Smooth muscle cell of the brain vasculature (primary cell): ENCODE results near the gene GNB1L.

Experiments used
- DNase-seq: peaks from one replicate; pipeline ENCODE4 v3.0.0-alpha.2; 2012; ENCODE audit warnings: low read depth, low spot score

Gene GNB1L

DNA sequence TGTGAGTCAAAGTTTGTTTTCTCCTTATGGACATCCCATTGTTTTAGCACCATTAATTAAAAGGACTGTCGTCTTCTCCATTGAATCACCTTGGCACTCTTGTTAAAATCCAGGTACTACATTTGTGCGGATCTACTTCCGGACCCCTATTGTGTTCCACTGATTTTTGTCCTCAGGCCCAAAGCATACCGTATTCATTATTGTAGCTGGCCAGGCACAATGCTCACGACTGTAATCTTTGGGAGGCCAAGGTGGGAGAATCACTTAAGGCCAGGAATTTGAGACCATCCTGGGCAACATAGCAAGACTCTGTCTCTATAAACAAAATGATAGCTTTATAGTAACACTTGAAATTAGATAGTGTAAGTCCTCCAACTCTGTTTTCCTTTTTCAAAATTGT, 8.9 kb upstream of the GNB1L start:
- DNase-seq = no peak

DNA sequence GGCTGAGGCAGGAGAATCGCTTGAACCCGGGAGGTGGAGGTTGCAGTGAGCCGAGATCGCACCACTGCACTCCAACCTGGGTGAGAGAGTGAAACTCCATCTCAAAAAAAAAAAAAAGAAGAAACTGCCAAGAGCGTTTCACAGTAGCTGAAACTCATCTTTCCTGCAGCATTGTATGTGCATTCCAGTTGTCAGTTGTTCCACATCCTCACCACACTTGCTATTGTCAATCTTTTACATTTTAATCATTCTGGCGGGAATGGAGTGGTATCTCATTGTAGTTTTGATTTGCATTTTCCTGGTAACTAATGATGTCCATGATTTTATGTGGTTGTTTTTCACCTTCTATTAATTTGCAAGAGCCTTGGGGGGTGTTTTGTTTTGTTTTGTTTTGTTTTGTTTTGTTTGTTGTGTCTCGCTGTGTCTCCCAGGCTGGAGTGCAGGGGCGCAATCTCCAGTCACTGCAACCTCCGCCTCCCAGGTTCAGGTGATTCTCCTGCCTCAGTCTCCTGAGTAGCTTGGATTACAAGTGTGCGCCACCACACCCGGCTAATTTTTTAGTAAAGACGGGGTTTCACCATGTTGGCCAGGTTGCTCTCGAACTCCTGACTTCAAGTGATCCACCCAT, 8.1 kb upstream of the GNB1L start:
- DNase-seq = no peak

DNA sequence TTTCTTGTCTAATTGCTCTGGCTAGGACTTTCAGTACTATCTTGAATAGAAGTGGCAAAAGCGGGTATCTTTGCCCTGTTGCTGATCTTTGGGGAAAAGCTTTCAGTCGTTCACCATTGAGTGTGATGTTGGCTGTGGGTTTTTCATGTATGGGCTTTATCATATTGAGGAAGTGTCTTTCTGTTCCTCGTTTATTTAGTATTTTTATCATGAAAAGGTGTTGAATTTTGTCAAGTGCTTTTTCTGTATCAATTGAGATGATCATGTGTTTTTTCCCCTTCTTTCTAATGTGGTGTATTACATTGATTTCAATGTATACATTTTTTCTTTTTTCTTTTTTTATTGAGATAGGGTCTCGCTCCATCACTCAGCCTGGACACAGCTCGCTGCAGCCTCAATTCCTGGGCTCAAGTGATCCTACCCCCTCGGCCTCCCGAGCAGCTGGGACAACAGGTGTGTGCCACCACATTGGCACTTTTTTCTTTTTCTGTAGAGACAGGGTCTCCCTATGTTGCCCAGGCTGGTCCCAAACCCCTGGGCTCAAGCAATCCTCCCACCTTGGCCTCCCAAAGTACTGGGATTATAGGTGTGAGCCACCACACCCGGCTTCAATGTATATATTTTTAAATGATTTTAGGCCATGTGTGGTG, 5.3 kb upstream of the GNB1L start:
- no peak for DNase-seq

- DNase-seq = no peak
Observed at GRCh38 chr22:19857382-19857781, 2.7 kb upstream of the GNB1L start.

DNA sequence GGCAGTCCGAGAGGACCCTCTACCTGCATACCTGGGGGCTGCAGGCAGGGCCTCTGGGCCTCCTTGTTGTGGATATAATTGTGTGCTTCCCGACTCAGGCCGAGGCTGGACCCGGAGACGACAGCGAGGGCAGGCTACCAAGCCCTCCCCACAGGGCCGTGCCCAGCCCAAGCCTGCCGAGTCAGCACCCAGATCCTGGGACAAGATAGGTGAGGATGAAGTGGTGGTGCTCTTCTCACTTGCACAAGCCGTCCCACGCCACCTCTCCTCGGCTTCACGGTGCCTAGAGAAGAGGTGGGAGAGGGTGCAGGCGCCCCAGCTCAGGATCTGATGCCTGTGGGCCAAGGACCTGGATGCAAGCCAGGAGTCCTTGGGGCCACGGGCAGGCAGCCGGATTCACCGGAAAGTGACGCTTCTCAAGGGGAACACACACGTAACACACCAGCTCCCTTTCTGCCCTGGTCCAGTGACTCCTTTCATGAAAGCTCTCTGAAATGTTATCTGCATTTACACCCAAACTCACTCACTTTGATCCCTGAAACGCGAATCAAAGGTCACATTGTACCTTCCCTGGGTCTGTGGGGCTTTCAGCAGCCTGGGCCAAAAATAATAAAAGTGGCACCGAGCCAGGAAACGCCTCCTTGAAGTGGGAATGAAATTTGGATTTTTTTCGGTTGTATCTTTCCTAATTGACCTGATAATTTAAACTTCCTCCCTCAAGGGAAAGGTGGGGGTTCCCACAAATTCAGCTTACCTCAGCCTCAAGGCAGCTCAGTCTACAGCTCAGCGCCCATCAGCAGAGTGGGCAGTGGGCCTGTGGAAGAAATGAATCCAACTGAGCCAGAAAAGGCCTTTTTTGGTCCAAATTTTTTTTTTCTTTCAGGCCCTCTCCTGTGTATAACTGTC, 1.1 kb upstream of the GNB1L start:
- no peak for DNase-seq

DNA sequence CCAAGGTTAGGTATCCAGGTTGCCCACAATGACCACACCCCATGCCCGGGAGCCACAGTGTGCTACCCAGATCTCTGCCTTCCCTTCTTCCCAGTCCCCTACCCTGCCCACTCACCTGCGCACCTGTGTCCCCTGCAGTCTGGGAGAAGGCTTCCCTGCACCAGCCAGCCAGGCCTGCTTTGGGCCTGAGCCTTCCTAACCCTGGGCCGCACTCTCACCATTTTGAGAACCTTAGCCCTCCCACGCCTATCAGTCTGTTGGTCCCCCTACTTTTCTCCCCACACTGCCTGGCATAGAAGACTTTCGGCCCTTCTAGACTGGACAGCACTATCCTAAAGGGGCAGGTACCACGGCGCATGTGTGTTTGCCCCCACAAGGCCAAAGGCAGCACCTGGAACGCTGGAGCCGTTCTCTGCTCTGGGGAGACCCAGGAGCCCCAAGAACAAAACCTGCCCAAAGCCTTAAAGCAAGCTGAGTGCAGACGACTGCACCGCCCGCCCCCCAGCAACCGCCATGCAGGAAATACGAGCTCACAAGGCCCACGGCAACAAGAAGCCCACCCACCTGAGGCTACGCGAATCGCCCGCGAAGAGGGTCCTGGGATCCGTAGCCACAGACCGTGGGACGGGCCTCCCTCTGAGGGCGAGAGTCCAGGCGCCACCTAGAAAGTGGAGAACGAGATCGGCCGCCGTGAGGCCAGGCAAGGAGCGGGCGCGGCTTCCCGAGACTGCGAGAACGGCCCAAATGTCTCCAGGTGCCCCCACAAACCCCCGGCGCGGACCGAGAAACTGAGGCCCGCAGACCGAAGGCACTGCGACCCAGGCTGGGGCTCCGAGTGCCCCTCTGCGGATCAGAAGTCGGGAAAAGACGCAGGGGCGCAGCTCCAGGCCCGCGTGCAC, 546 bp downstream of the GNB1L start:
- no peak for DNase-seq

GRCh38 chr22:19853058-19853878, 1.4 kb downstream of the GNB1L start:
- no peak for DNase-seq

GRCh38 chr22:19852177-19852781, 2.4 kb downstream of the GNB1L start:
- DNase-seq = no peak

DNA sequence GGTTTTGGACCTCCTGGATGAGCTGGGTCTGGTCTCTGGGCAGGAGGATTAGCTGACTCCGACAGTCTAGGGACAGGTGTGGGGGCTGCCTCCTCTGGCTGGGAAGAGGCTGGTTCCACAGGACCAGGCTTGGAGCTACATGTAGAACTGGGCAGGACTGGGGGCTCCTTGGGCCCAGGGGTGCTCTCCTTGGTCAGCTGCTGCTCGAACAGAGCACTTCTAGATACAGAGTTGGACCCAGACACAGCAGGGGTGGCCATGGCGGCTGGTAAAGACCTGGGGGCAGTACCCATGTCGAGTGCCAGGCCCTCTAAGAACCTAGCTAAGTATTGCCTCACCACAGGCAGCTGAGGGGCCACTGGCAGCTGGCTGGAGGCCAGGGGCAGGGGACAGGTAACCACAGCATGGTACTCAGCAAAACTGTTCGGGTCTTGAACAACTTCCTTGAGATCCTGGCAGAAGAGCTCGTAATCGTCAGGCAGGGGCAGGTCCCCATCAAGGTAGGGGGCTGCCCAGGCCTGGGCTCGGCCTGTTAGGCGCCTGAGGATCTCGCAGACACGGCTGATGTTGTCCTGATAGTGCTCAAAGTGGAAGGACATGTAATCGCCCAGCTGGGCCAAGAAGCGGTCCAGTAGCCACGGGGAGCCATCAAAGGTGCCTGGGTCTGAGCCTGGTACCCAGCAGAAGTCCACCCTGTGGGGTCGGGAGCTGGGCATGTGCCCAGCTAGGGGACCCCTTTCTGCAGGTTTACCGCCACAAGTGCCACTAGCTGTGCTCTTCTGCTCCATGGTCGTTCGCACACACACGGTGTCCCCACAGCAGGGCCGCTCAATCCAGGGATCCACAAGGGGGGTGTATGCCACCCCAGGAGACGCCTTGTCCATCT, 3.1 kb downstream of the GNB1L start:
- DNase-seq = no peak

- DNase-seq = no peak
Observed at GRCh38 chr22:19850763-19851109, 3.9 kb downstream of the GNB1L start.

DNA sequence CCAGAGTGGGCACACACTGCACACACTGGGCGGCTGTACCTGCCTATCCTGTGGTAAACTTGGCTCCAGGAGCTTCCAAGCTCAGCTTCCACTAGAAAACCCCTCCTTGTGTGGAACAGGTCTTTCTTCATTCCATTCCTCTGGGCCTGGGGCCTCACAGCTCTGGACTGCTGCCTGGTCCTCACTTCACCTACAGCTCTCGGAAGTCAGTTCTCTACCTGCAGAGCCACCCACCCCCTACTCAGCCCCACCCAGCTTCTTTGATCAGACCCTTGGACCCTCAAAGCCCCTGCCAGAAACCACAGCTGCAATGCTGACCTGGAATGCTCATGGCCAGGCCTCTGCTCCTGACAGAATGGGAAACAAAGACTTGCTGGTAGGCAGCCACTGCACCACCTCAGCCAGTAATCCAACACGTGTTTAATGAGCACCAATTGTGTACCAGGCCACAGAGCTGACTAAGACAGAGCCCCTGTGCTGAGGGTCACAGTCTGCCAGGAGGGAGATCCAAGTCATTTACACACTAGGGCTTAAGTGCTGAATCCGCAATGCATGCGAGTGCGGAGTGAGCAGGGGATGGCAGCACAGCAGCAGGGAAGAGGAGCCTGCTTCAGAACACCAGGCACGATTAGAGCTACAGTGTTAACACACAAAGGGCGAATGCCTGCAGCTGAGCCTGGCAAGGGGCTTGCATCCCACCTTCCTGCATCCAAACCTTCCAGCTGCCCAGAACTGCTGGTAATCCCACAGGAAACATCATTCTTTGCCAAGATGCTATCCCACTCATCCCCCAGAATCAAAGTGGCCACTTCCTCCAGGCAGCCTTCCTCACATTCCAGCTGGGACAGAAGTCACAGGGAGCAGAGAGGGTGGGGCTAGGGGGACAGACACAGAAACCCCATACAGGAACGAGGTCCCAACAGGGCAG, 4.6 kb downstream of the GNB1L start:
- no peak for DNase-seq

GRCh38 chr22:19848298-19849224, 6.1 kb downstream of the GNB1L start:
- DNase-seq = no peak

DNA sequence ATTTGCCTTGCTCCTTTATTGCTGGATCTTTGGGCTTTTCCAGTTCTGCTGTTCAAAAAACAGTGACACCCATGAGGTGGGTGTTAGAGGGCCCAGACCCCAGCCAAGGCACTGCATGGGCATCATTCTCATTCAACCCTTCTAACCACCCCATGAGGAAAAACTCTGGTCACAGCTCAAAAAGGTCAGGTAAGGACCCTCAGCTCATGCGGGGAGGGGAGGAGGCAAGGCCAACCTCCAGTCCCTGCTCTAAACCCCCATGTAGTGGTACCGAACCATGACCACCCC, 7.4 kb downstream of the GNB1L start:
- DNase-seq = no peak

- DNase-seq = no peak
Observed at GRCh38 chr22:19846620-19847344, 7.9 kb downstream of the GNB1L start.

- DNase-seq = no peak
Observed at GRCh38 chr22:19845054-19845722, 9.5 kb downstream of the GNB1L start.

- peak; percentile 12 for DNase-seq
Observed at GRCh38 chr22:19844377-19845053, 10.2 kb downstream of the GNB1L start.
